HG03520 (cell line): ENCODE measurements around the gene SNX3.
A peak's percentile ranks its signal among the peaks of the same experiment; 100 is the strongest.
"Not testable (repeated sequence)": the region's sequence is repeated elsewhere in the genome, so short reads cannot be mapped to it uniquely, and the experiment has no call there.

Source experiments
- ATAC-seq: cut with Tn5 transposase; IDR thresholded peaks from one replicate; pipeline ENCODE4 v1.9.1; 2021; ENCODE audit warnings: mild to moderate bottlenecking, moderate library complexity; ENCODE audit not compliant: unreplicated experiment

Gene SNX3

GRCh38 chr6:108263371-108263770, 2.5 kb upstream of the SNX3 start:
- ATAC-seq, result no peak

GRCh38 chr6:108260126-108260808, 573 bp downstream of the SNX3 start:
- ATAC-seq, result peak; percentile 4

- ATAC-seq, result no peak
These were observed 6.1 kb downstream of the SNX3 start for GRCh38 chr6:108254433-108255410.

- no peak for ATAC-seq
These were observed 7.6 kb downstream of the SNX3 start for GRCh38 chr6:108253241-108253640.

- no peak for ATAC-seq
These were observed 8.8 kb downstream of the SNX3 start for GRCh38 chr6:108252055-108252454.

- no peak for ATAC-seq
These were observed 9.6 kb downstream of the SNX3 start for GRCh38 chr6:108251252-108251651.

GRCh38 chr6:108250240-108250866, 10.5 kb downstream of the SNX3 start:
- no peak for ATAC-seq

GRCh38 chr6:108247965-108248536, 12.8 kb downstream of the SNX3 start:
- ATAC-seq, result no peak

- not testable (repeated sequence) for ATAC-seq
These were observed 15.7 kb downstream of the SNX3 start for GRCh38 chr6:108245095-108245494.

GRCh38 chr6:108243836-108244235, 17.0 kb downstream of the SNX3 start:
- ATAC-seq, result no peak

- ATAC-seq, result no peak
These were observed 18.1 kb downstream of the SNX3 start for GRCh38 chr6:108242721-108243120.

GRCh38 chr6:108242259-108242658, 18.6 kb downstream of the SNX3 start:
- no peak for ATAC-seq

GRCh38 chr6:108238322-108238721, 22.5 kb downstream of the SNX3 start:
- no peak for ATAC-seq

- ATAC-seq, result no peak
These were observed 24.0 kb downstream of the SNX3 start for GRCh38 chr6:108236791-108237190.

- no peak for ATAC-seq
These were observed 25.7 kb downstream of the SNX3 start for GRCh38 chr6:108235127-108235526.

GRCh38 chr6:108228416-108228815, 32.4 kb downstream of the SNX3 start:
- ATAC-seq, result no peak

- ATAC-seq, result no peak
These were observed 33.5 kb downstream of the SNX3 start for GRCh38 chr6:108227290-108227689.

GRCh38 chr6:108222504-108222903, 38.3 kb downstream of the SNX3 start:
- no peak for ATAC-seq

GRCh38 chr6:108222064-108222463, 38.8 kb downstream of the SNX3 start:
- no peak for ATAC-seq

GRCh38 chr6:108211671-108212070, 49.2 kb downstream of the SNX3 start:
- no peak for ATAC-seq

- ATAC-seq, result no peak
These were observed 50.3 kb downstream of the SNX3 start for GRCh38 chr6:108210556-108210955.
